PC-3 (cell line): ENCODE results near the gene SNX21. TPM values are rescaled to one million over a fixed set of nuclear protein-coding genes. Genes with fewer than 3 reads are reported as not detected.

ENCODE experiments used
- ATAC-seq: fragments of 200-7000 bp; cut with Tn5 transposase; 2 replicates; pipeline ENCODE4 v1.9.1; 2020; ENCODE audit warnings: mild to moderate bottlenecking, moderate library complexity
- BruUV-seq: library from RNA; stranded (reverse); fragments of 400-500 nt; replicated peaks from 2 replicates; lab custom pipeline; 2021; lab: Mats Ljungman, UMichigan
- CTCF ChIA-PET: fragments of 300-600 bp; sonication (Branson Sonifier 250); formaldehyde crosslinking; loops from one replicate; lab custom pipeline; 2022; ENCODE audit warnings: antibody characterized with exemption; lab: Charles Lee
- POLR2A ChIA-PET: fragments of 300-600 bp; sonication (Branson Sonifier 250); formaldehyde crosslinking; loops from one replicate; lab custom pipeline; 2022; ENCODE audit warnings: antibody characterized with exemption; ENCODE audit not compliant: unreplicated experiment; lab: Charles Lee
- DNase-seq: peaks from one replicate; pipeline ENCODE4 v3.0.0-alpha.2; 2015
- H2AFZ ChIP-seq: fragments of 300-600 bp; sonication (generic); 2 replicates; pipeline ENCODE4 v1.6.0; 2016; ENCODE audit warnings: antibody characterized with exemption, low read length
- H3F3A ChIP-seq: fragments of 300-600 bp; sonication (generic); one replicate; pipeline ENCODE4 v1.6.0; 2017; ENCODE audit warnings: antibody characterized with exemption, low read length, control low read depth, mild to moderate bottlenecking; ENCODE audit not compliant: unreplicated experiment
- H3K27ac ChIP-seq: fragments of 300-600 bp; sonication (generic); 2 replicates; pipeline ENCODE4 v1.5.1; 2016; ENCODE audit warnings: mild to moderate bottlenecking, low read length
- H3K27me3 ChIP-seq: fragments of 300-600 bp; sonication (generic); 2 replicates; pipeline ENCODE4 v1.6.1; 2016; ENCODE audit warnings: low read length, mixed read lengths
- H3K36me3 ChIP-seq: fragments of 300-600 bp; sonication (generic); 2 replicates; pipeline ENCODE4 v1.6.1; 2016; ENCODE audit warnings: low read depth, mixed run types, low read length, mixed read lengths
- H3K4me1 ChIP-seq: fragments of 300-600 bp; sonication (generic); 2 replicates; pipeline ENCODE4 v1.5.1; 2016; ENCODE audit warnings: low read length; ENCODE audit not compliant: insufficient read depth
- H3K4me2 ChIP-seq: fragments of 300-600 bp; sonication (generic); 2 replicates; pipeline ENCODE4 v1.6.0; 2016; ENCODE audit warnings: low read length
- H3K4me3 ChIP-seq: fragments of 300-600 bp; sonication (generic); 2 replicates; pipeline ENCODE4 v1.5.1; 2016; ENCODE audit warnings: mild to moderate bottlenecking, low read length, mixed read lengths
- H3K79me2 ChIP-seq: fragments of 300-600 bp; sonication (generic); 2 replicates; pipeline ENCODE4 v1.6.1; 2017; ENCODE audit warnings: low read length, mixed read lengths
- H3K9ac ChIP-seq: fragments of 300-600 bp; sonication (generic); 2 replicates; pipeline ENCODE4 v1.6.0; 2016; ENCODE audit warnings: mild to moderate bottlenecking, low read length
- H3K9me2 ChIP-seq: fragments of 300-600 bp; sonication (generic); replicated peaks from 2 replicates; pipeline ENCODE4 v1.6.1; 2016; ENCODE audit warnings: mixed run types, low read length, mixed read lengths
- H3K9me3 ChIP-seq: fragments of 300-600 bp; sonication (generic); 2 replicates; pipeline ENCODE4 v1.6.1; 2016; ENCODE audit warnings: low read length, mixed read lengths
- H4K20me1 ChIP-seq: fragments of 300-600 bp; sonication (generic); 2 replicates; pipeline ENCODE4 v1.6.1; 2016; ENCODE audit warnings: low read length, mixed read lengths
- EZH2 ChIP-seq: fragments of 300-600 bp; sonication (generic); IDR thresholded peaks from one replicate; pipeline ENCODE4 v1.6.1; 2017; ENCODE audit warnings: antibody characterized with exemption, mild to moderate bottlenecking, low read length; ENCODE audit not compliant: unreplicated experiment
- EZH2phosphoT487 ChIP-seq: fragments of 300-600 bp; sonication (generic); IDR thresholded peaks from 2 replicates; pipeline ENCODE4 v1.6.1; 2018; ENCODE audit warnings: mild to moderate bottlenecking, antibody characterized with exemption, low read length, borderline replicate concordance
- intact Hi-C: fragments of 100-400 bp; cut with micrococcal nuclease; formaldehyde crosslinking; loops from 2 replicates; pipeline ENCODE4 v1.9.0; 2023
- total RNA-seq: library from RNA; depleted of rRNA; stranded (reverse); fragments of >200 nt; gene quantifications from 2 replicates; pipeline ENCODE4 v1.2.3, GENCODE V29; 2014
- TF ChIP-seq, protein P1 (sequence below): fragments of 300-600 bp; sonication (generic); conservative IDR thresholded peaks from 2 replicates; pipeline ENCODE4 v1.5.1; 2017; ENCODE audit warnings: antibody characterized with exemption, low read depth, mild to moderate bottlenecking, low read length

SNX21 gene
- total RNA-seq, 1 experiment from 2014 or later: 90.1 TPM

DNA sequence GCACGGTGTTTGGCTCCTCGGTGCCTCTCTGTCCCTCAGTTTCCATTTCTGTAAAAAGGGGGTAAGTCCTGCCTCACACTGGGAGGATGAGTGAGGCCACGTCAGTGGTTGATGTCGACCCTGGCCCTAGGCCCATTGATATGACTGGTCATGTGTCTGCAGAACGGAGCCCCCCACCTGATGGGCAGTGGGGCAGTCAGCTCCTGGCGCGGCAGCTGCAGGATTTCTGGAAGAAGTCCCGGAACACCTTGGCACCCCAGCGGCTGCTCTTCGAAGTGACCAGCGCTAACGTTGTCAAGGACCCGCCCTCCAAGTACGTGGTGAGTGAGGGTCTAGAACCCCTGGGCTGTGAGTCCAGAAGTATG lies 1.2 kb downstream of the SNX21 start:
- TF ChIP-seq EZH2phosphoT487: no peak
- no peak for TF ChIP-seq EZH2
- TF ChIP-seq, protein P1, sequence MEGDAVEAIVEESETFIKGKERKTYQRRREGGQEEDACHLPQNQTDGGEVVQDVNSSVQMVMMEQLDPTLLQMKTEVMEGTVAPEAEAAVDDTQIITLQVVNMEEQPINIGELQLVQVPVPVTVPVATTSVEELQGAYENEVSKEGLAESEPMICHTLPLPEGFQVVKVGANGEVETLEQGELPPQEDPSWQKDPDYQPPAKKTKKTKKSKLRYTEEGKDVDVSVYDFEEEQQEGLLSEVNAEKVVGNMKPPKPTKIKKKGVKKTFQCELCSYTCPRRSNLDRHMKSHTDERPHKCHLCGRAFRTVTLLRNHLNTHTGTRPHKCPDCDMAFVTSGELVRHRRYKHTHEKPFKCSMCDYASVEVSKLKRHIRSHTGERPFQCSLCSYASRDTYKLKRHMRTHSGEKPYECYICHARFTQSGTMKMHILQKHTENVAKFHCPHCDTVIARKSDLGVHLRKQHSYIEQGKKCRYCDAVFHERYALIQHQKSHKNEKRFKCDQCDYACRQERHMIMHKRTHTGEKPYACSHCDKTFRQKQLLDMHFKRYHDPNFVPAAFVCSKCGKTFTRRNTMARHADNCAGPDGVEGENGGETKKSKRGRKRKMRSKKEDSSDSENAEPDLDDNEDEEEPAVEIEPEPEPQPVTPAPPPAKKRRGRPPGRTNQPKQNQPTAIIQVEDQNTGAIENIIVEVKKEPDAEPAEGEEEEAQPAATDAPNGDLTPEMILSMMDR: no peak
- Histone ChIP-seq H3K9me2 (no peaks in the 10 kb centered on the region), H2AFZ (no peak overlapping the region), H3K4me3 (peak overlapping the region; percentile 78), H3K9ac (peak overlapping the region; percentile 82; the same call in 1 of the 2 replicates), H4K20me1 (no peaks in the 10 kb centered on the region), H3K27me3 (no peaks in the 10 kb centered on the region), H3K4me2 (peak overlapping the region; percentile 91), H3K79me2 (peaks cover 29% of the 10 kb centered on the region), H3K4me1 (peaks cover 35% of the 10 kb centered on the region), H3K9me3 (no peaks in the 10 kb centered on the region), H3F3A (no peaks in the 10 kb centered on the region), H3K27ac (peak overlapping the region; percentile 66), H3K36me3 (no peaks in the 10 kb centered on the region)
- ChIA-PET CTCF (interaction anchor here (0.6 kb wide), 1 partner anchor 214 kb away, joined by 3 read pairs; no protein-coding TSS in a partner anchor), POLR2A (interaction anchor here (0.5 to 1.1 kb wide), 2 partner anchors 18 to 100 kb away, joined by 3 to 8 read pairs; partner anchors contain the start of gene PCIF1)
- BruUV-seq: TSS peak; percentile 54
- intact Hi-C loops: loop anchor here (2.0 to 10.0 kb wide), 2 partner anchors 56 to 140 kb away; partner anchors contain the start of gene ZNF335
- no peak for ATAC-seq
- no peak for DNase-seq

DNA sequence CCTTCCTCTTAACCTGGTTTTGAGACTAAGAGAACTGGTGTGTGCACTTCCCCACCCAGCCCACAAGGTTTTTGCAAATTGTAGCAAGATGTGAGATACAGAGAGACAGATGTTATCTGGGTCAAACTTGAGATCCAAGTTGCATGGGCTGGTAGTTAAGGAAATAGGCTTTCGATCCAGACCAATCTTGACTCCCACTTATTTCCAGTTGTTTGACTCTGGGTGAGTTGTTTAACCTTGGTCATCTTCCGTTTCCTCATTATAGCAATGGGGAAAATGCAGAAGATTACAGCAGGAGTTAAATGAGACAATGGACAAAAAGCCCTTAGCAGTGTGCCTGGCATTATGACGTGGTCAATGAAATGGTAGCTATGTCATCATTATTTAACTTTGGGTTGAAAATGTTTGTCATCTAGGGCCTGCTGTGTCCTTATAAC lies 1.7 kb downstream of the SNX21 start:
- H3K36me3 ChIP-seq: no peaks in the 10 kb centered on the region; the same call in 1 of the 2 replicates
- TF ChIP-seq EZH2 (no peak), EZH2phosphoT487 (no peak)
- TF ChIP-seq, protein P1: no peak
- H3K79me2 ChIP-seq: peaks cover 29% of the 10 kb centered on the region
- ATAC-seq (no peak), DNase-seq (peak; percentile 17)
- peak overlapping the region; percentile 66 for H3K27ac ChIP-seq
- intact Hi-C loops: loop anchor here (2.0 to 10.0 kb wide), 2 partner anchors 57 to 139 kb away; partner anchors contain the start of gene ZNF335
- no peak overlapping the region for H2AFZ ChIP-seq
- CTCF ChIA-PET: no interaction called here
- H3K4me1 ChIP-seq: peaks cover 35% of the 10 kb centered on the region
- no peaks in the 10 kb centered on the region for H3F3A ChIP-seq
- H3K9ac ChIP-seq: peak overlapping the region; percentile 2; the same call in 1 of the 2 replicates
- no peaks in the 10 kb centered on the region for H3K9me2 ChIP-seq
- H3K27me3 ChIP-seq: no peaks in the 10 kb centered on the region
- H3K9me3 ChIP-seq: no peaks in the 10 kb centered on the region
- peak overlapping the region; percentile 91 for H3K4me2 ChIP-seq
- POLR2A ChIA-PET: interaction anchor here (0.6 to 1.4 kb wide), 2 partner anchors 32 to 74 kb away, joined by 5 to 29 read pairs; no protein-coding TSS in a partner anchor
- H4K20me1 ChIP-seq: no peaks in the 10 kb centered on the region
- BruUV-seq: TSS peak; percentile 13
- peak overlapping the region; percentile 78 for H3K4me3 ChIP-seq

DNA sequence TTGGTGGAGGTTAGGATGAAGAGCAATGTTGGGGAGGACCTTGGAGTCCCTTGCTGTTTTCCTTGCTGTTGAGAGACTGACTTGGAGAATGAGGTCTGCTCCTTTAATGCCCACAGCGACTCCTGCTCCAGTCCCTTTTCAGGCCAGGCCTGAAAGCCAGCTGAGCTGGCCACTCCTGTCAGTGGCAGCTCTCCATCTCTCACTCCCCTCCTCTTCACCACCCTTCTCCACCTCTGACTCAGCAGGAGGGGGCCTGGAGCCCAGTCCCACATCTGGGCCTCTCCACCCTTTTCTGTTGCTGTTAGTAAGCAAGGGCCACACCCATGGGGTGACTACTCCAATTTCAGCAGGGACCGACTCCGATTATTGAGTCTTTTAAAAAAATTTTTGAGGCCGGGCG lies 2.2 kb downstream of the SNX21 start:
- intact Hi-C loops: loop anchor here (1.0 to 10.0 kb wide), 3 partner anchors 31 to 139 kb away; partner anchors contain the start of gene ZNF335
- Histone ChIP-seq H3K9me3 (no peaks in the 10 kb centered on the region), H3K9me2 (no peaks in the 10 kb centered on the region), H2AFZ (no peak overlapping the region), H3K4me2 (peak overlapping the region; percentile 91), H3K4me3 (peak overlapping the region; percentile 78), H3K4me1 (peaks cover 35% of the 10 kb centered on the region), H3K79me2 (peaks cover 29% of the 10 kb centered on the region), H3K9ac (peak overlapping the region; percentile 11; the same call in 1 of the 2 replicates), H3K36me3 (no peaks in the 10 kb centered on the region; the same call in 1 of the 2 replicates), H3K27me3 (no peaks in the 10 kb centered on the region), H3K27ac (peak overlapping the region; percentile 66), H3F3A (no peaks in the 10 kb centered on the region), H4K20me1 (no peaks in the 10 kb centered on the region)
- BruUV-seq: no TSS peak
- ATAC-seq (peak; percentile 65), DNase-seq (peak; percentile 95)
- ChIA-PET POLR2A (interaction anchor here (0.6 to 1.4 kb wide), 3 partner anchors 32 to 99 kb away, joined by 5 to 29 read pairs (median 17); no protein-coding TSS in a partner anchor), CTCF (interaction anchor here (0.6 kb wide), 1 partner anchor 55 kb away, joined by 4 read pairs; the partner anchor contains the start of genes CTSA and NEURL2)
- TF ChIP-seq EZH2: no peak
- TF ChIP-seq, protein P1: no peak
- no peak for TF ChIP-seq EZH2phosphoT487
